MM.1S (cell line): ENCODE results near the gene ZMAT1.

ENCODE experiments used
- DNase-seq: peaks from one replicate; pipeline ENCODE4 v3.0.0-alpha.2; 2015
- H2AFZ ChIP-seq: fragments of 300-600 bp; sonication (generic); 2 replicates; pipeline ENCODE4 v1.6.0; 2016; ENCODE audit warnings: antibody characterized with exemption, low read length
- H3F3A ChIP-seq: fragments of 300-600 bp; sonication (generic); 2 replicates; pipeline ENCODE4 v1.6.1; 2016; ENCODE audit warnings: mild to moderate bottlenecking, antibody characterized with exemption, low read length, moderate library complexity, mixed read lengths; ENCODE audit not compliant: insufficient read depth
- H3K27ac ChIP-seq: fragments of 300-600 bp; sonication (generic); 2 replicates; pipeline ENCODE4 v1.5.1; 2016; ENCODE audit warnings: mild to moderate bottlenecking, low read length
- H3K27me3 ChIP-seq: fragments of 300-600 bp; sonication (generic); replicated peaks from 2 replicates; pipeline ENCODE4 v1.6.0; 2016; ENCODE audit warnings: low read length; ENCODE audit not compliant: insufficient read depth
- H3K36me3 ChIP-seq: fragments of 300-600 bp; sonication (generic); replicated peaks from 2 replicates; pipeline ENCODE4 v1.6.1; 2016; ENCODE audit warnings: mild to moderate bottlenecking, low read length, mixed read lengths; ENCODE audit not compliant: insufficient read depth
- H3K4me1 ChIP-seq: fragments of 300-600 bp; sonication (generic); 2 replicates; pipeline ENCODE4 v1.6.1; 2016; ENCODE audit warnings: low read length, mixed read lengths
- H3K4me2 ChIP-seq: fragments of 300-600 bp; sonication (generic); 2 replicates; pipeline ENCODE4 v1.6.0; 2016; ENCODE audit warnings: low read depth, low read length
- H3K4me3 ChIP-seq: fragments of 300-600 bp; sonication (generic); 2 replicates; pipeline ENCODE4 v1.5.1; 2016; ENCODE audit warnings: low read length, mixed read lengths
- H3K79me2 ChIP-seq: fragments of 300-600 bp; sonication (generic); 2 replicates; pipeline ENCODE4 v1.6.1; 2016; ENCODE audit warnings: mixed run types, low read length, mixed read lengths
- H3K9ac ChIP-seq: fragments of 300-600 bp; sonication (generic); 2 replicates; pipeline ENCODE4 v1.6.1; 2016; ENCODE audit warnings: low read length, mixed read lengths
- H3K9me2 ChIP-seq: fragments of 300-600 bp; sonication (generic); replicated peaks from 2 replicates; pipeline ENCODE4 v1.6.1; 2016; ENCODE audit warnings: mild to moderate bottlenecking, low read length, mixed read lengths; ENCODE audit not compliant: insufficient read depth
- H3K9me3 ChIP-seq: fragments of 300-600 bp; sonication (generic); replicated peaks from 2 replicates; pipeline ENCODE4 v1.6.1; 2016; ENCODE audit warnings: mild to moderate bottlenecking, low read length, mixed read lengths; ENCODE audit not compliant: insufficient read depth
- H4K20me1 ChIP-seq: fragments of 300-600 bp; sonication (generic); 2 replicates; pipeline ENCODE4 v1.6.1; 2016; ENCODE audit warnings: mild to moderate bottlenecking, low read length, moderate library complexity, mixed read lengths; ENCODE audit not compliant: insufficient read depth
- CTCF ChIP-seq: fragments of 300-600 bp; sonication (generic); IDR thresholded peaks from 2 replicates; pipeline ENCODE4 v1.5.1; 2016; ENCODE audit warnings: antibody characterized with exemption, low read length, mixed read lengths
- EZH2 ChIP-seq: fragments of 300-600 bp; sonication (generic); optimal IDR thresholded peaks from 2 replicates; pipeline ENCODE3; 2017; ENCODE audit warnings: low read depth, mild to moderate bottlenecking, antibody characterized with exemption, low read length, mixed read lengths
- EZH2phosphoT487 ChIP-seq: fragments of 300-600 bp; sonication (generic); IDR thresholded peaks from 2 replicates; pipeline ENCODE4 v1.6.1; 2018; ENCODE audit warnings: antibody characterized with exemption, low read length

Gene ZMAT1

GRCh38 chrX:101904996-101905395 is 26.8 kb downstream of the ZMAT1 start:
- H3K4me1 ChIP-seq = no peaks in the 10 kb centered on the region
- no peak overlapping the region for H3K9ac ChIP-seq
- DNase-seq = no peak
- H3K36me3 ChIP-seq = no peaks in the 10 kb centered on the region
- H3K27ac ChIP-seq = no peak overlapping the region
- no peak overlapping the region for H2AFZ ChIP-seq
- no peaks in the 10 kb centered on the region for H3K79me2 ChIP-seq
- no peaks in the 10 kb centered on the region for H3F3A ChIP-seq
- no peaks in the 10 kb centered on the region for H3K9me2 ChIP-seq
- no peaks in the 10 kb centered on the region for H4K20me1 ChIP-seq
- H3K4me3 ChIP-seq = no peak overlapping the region
- TF ChIP-seq EZH2phosphoT487 (no peak), EZH2 (no peak), CTCF (no peak)
- no peaks in the 10 kb centered on the region for H3K9me3 ChIP-seq
- H3K4me2 ChIP-seq = no peak overlapping the region
- no peaks in the 10 kb centered on the region for H3K27me3 ChIP-seq
